B cell (primary cell): ENCODE data around the gene SIT1. TPM values are rescaled to one million over a fixed set of nuclear protein-coding genes. Genes with fewer than 3 reads are reported as not detected.

ENCODE experiments used
- ATAC-seq: fragments of 200-7000 bp; cut with Tn5 transposase; one replicate; pipeline ENCODE4 v1.10.0; 2021; ENCODE audit warnings: low read depth, mild to moderate bottlenecking, moderate number of reproducible peaks, moderate library complexity
- CTCF ChIA-PET: fragments of 350-600 bp; sonication (Branson Sonifier 250); formaldehyde crosslinking; loops from one replicate; lab custom pipeline; 2021; ENCODE audit warnings: antibody characterized with exemption, inconsistent platforms; lab: Charles Lee
- POLR2A ChIA-PET: fragments of 350-600 bp; sonication (Branson Sonifier 250); formaldehyde crosslinking; loops from one replicate; lab custom pipeline; 2021; ENCODE audit warnings: antibody characterized with exemption; lab: Charles Lee
- DNase-seq: peaks from one replicate; pipeline ENCODE4 v3.0.0; 2013
- H2AFZ ChIP-seq: 2 replicates; pipeline ENCODE4 v1.6.1; 2012; ENCODE audit warnings: mild to moderate bottlenecking, low read depth, low read length; ENCODE audit not compliant: insufficient read depth, poor library complexity, severe bottlenecking
- H3K27ac ChIP-seq, 2 donors: 1 replicate in 1 of 2; 2 replicates in 1 of 2; pipeline ENCODE4 v1.5.1; 2012 to 2013; ENCODE audit warnings: low read length in 2 of 2, mild to moderate bottlenecking in 2 of 2, moderate library complexity in 1 of 2
- H3K27me3 ChIP-seq, 4 experiments: fragments of 200-600 bp in 1 of 4; sonication (generic) in 1 of 4; replicated peaks in 1 of 4; 1 replicate in 2 of 4; 2 replicates in 2 of 4; pipeline versions ENCODE4 v1.6.1 to v1.7.0; 2013 to 2016; ENCODE audit warnings: low read length in 3 of 4, mild to moderate bottlenecking in 2 of 4, mixed read lengths in 1 of 4, moderate library complexity in 1 of 4; ENCODE audit not compliant: insufficient read depth in 4 of 4, control insufficient read depth in 3 of 4; ENCODE audit errors: control extremely low read depth in 1 of 4
- H3K36me3 ChIP-seq, 2 experiments: replicated peaks in 1 of 2; 1 replicate in 1 of 2; 2 replicates in 1 of 2; pipeline versions ENCODE4 v1.6.1 to v1.7.1; 2013; ENCODE audit warnings: low read length in 1 of 2; ENCODE audit not compliant: insufficient read depth in 2 of 2, control insufficient read depth in 1 of 2; ENCODE audit errors: control extremely low read depth in 1 of 2, extremely low read depth in 1 of 2
- H3K4me1 ChIP-seq, 2 donors: fragments of 200-600 bp in 1 of 2; sonication (generic) in 1 of 2; 1 replicate in 1 of 2; 2 replicates in 1 of 2; pipeline versions ENCODE4 v1.5.1 to v1.6.1; 2013 to 2017; ENCODE audit warnings: low read length in 2 of 2; ENCODE audit not compliant: control insufficient read depth in 2 of 2, insufficient read depth in 2 of 2
- H3K4me2 ChIP-seq: replicated peaks from 2 replicates; pipeline ENCODE3; 2012; ENCODE audit warnings: mild to moderate bottlenecking, low read depth, low read length; ENCODE audit not compliant: poor library complexity, severe bottlenecking
- H3K4me3 ChIP-seq, 5 experiments: fragments of 200-600 bp in 1 of 5; sonication (generic) in 1 of 5; 1 replicate in 3 of 5; 2 replicates in 2 of 5; pipeline versions ENCODE4 v1.5.1 to v1.7.0; 2011 to 2016; ENCODE audit warnings: low read length in 4 of 5, mild to moderate bottlenecking in 4 of 5, low read depth in 2 of 5, control low read depth in 1 of 5, moderate library complexity in 1 of 5; ENCODE audit not compliant: insufficient read depth in 1 of 5; ENCODE audit errors: control extremely low read depth in 1 of 5, extremely low read depth in 1 of 5
- H3K79me2 ChIP-seq: fragments of 200-600 bp; sonication (generic); one replicate; pipeline ENCODE4 v1.6.0; 2016; ENCODE audit warnings: low read length; ENCODE audit not compliant: control insufficient read depth, insufficient read depth
- H3K9ac ChIP-seq: fragments of 200-600 bp; sonication (generic); 2 replicates; pipeline ENCODE4 v1.6.1; 2017; ENCODE audit warnings: mild to moderate bottlenecking, low read length, moderate library complexity
- H3K9me3 ChIP-seq, 3 donors: one replicate each; pipeline versions ENCODE4 v1.6.1 to v1.7.1; 2013; ENCODE audit warnings: low read length in 2 of 3; ENCODE audit not compliant: control insufficient read depth in 2 of 3, insufficient read depth in 1 of 3; ENCODE audit errors: control extremely low read depth in 1 of 3
- H4K20me1 ChIP-seq: 2 replicates; pipeline ENCODE4 v1.6.0; 2012; ENCODE audit warnings: mild to moderate bottlenecking, low read length; ENCODE audit not compliant: insufficient read depth, control insufficient read depth, poor library complexity, severe bottlenecking
- H3K27ac Mint-ChIP-seq: one replicate; pipeline ENCODE4 v1.8.0; 2021; ENCODE audit warnings: mixed read lengths
- H3K27me3 Mint-ChIP-seq: one replicate; pipeline ENCODE4 v1.8.0; 2021; ENCODE audit warnings: mixed read lengths
- H3K4me1 Mint-ChIP-seq: one replicate; pipeline ENCODE4 v1.8.0; 2021; ENCODE audit warnings: mixed read lengths
- H3K4me3 Mint-ChIP-seq: one replicate; pipeline ENCODE4 v1.8.0; 2021; ENCODE audit warnings: mixed read lengths
- H3K9me3 Mint-ChIP-seq: one replicate; pipeline ENCODE4 v1.8.0; 2022; ENCODE audit warnings: mixed read lengths; ENCODE audit not compliant: insufficient read depth
- EZH2 ChIP-seq: IDR thresholded peaks from 2 replicates; pipeline ENCODE4 v1.6.1; 2012; ENCODE audit warnings: borderline replicate concordance, low read depth, mild to moderate bottlenecking, moderate library complexity, low read length; ENCODE audit not compliant: insufficient read depth, poor library complexity, severe bottlenecking
- WGBS: methylation state at CpG from one replicate; pipeline ENCODE4 v1.1.5; 2013; ENCODE audit warnings: missing lambda C conversion rate; ENCODE audit not compliant: insufficient coverage; 5-methylcytosine and 5-hydroxymethylcytosine counted together
- intact Hi-C: fragments of 100-400 bp; cut with micrococcal nuclease; formaldehyde crosslinking; loops from one replicate; pipeline ENCODE4 v1.10.0; 2022
- polyA plus RNA-seq: library from polyadenylated mRNA; depleted of rRNA; stranded (reverse); fragments of >200 nt; gene quantifications from 2 replicates; pipeline ENCODE4 v1.2.3, GENCODE V29; 2012
- total RNA-seq, 2 donors: library from RNA; stranded (reverse); fragments of 120-200 nt in 1 of 2; gene quantifications; 1 replicate in 1 of 2; 2 replicates in 1 of 2; pipeline versions ENCODE4 v1.2.3 to v1.2.4, GENCODE V29; 2013 to 2022
- TF ChIP-seq, protein P1 (sequence below): fragments of 200-600 bp; IDR thresholded peaks from one replicate; pipeline ENCODE4 v1.8.0; 2022; ENCODE audit warnings: antibody characterized with exemption, mild to moderate bottlenecking

Gene SIT1
- total and polyA plus RNA-seq, 2 donors (not counting 1 experiment from before 2014, with no cell fraction given) = 37.1 to 38.5 TPM

DNA sequence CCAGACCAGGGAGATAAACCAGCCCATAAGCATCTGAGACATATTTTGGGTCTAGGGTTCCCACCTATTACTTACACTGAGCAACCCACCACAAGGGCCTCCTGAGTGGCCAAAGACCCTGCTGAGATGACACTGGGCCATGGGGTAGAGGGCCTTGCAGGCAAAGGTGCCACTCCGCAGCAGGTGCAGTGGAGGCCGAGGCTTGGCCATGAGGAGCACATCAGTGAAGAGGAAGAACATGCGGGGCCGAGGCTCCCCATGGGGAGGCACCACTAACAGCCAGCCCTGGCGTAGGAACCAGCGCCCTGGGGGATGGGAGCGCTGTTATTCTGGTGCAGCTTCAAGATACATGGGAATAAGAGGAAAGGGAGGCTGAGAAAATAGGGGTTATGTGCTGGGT, 11.7 kb upstream of the SIT1 start:
- peak overlapping the region; percentile 27 to 69 for H3K27ac ChIP-seq
- H3K27me3 ChIP-seq = no peaks in the 10 kb centered on the region
- peaks cover 0 to 14% of the 10 kb centered on the region in 2 experiments for H3K36me3 ChIP-seq
- no peaks in the 10 kb centered on the region for H4K20me1 ChIP-seq
- H3K27ac Mint-ChIP-seq = peak overlapping the region; percentile 88
- H2AFZ ChIP-seq = no peak overlapping the region
- TF ChIP-seq EZH2 = no peak
- TF ChIP-seq, protein P1, sequence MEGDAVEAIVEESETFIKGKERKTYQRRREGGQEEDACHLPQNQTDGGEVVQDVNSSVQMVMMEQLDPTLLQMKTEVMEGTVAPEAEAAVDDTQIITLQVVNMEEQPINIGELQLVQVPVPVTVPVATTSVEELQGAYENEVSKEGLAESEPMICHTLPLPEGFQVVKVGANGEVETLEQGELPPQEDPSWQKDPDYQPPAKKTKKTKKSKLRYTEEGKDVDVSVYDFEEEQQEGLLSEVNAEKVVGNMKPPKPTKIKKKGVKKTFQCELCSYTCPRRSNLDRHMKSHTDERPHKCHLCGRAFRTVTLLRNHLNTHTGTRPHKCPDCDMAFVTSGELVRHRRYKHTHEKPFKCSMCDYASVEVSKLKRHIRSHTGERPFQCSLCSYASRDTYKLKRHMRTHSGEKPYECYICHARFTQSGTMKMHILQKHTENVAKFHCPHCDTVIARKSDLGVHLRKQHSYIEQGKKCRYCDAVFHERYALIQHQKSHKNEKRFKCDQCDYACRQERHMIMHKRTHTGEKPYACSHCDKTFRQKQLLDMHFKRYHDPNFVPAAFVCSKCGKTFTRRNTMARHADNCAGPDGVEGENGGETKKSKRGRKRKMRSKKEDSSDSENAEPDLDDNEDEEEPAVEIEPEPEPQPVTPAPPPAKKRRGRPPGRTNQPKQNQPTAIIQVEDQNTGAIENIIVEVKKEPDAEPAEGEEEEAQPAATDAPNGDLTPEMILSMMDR = no peak
- H3K27me3 Mint-ChIP-seq = no peaks in the 10 kb centered on the region
- no peak for ATAC-seq
- H3K4me1 Mint-ChIP-seq = peaks cover 76% of the 10 kb centered on the region
- peaks cover 22% of the 10 kb centered on the region for H3K79me2 ChIP-seq
- WGBS = 78% methylated on average over 7 of the region's 7 CpGs
- no peak for DNase-seq
- H3K4me3 Mint-ChIP-seq = no peak overlapping the region
- H3K9me3 ChIP-seq = peaks cover 0 to 3% (median 0%) of the 10 kb centered on the region in 3 donors
- intact Hi-C loops = no loop called here
- no peaks in the 10 kb centered on the region for H3K9me3 Mint-ChIP-seq
- H3K4me1 ChIP-seq = peaks cover 48 to 75% of the 10 kb centered on the region in 2 donors
- ChIA-PET POLR2A (interaction anchor here (0.9 kb wide), 1 partner anchor 28 kb away, joined by 3 read pairs; no protein-coding TSS in a partner anchor), CTCF (interaction anchor here (1.3 to 15.0 kb wide), 7 partner anchors 11 to 220 kb away, joined by 3 to 268 read pairs (median 6); partner anchors contain the start of genes CA9, CD72 and SIT1)
- peak overlapping the region; percentile 47 for H3K4me2 ChIP-seq
- H3K9ac ChIP-seq = no peak overlapping the region
- no peak overlapping the region for H3K4me3 ChIP-seq

DNA sequence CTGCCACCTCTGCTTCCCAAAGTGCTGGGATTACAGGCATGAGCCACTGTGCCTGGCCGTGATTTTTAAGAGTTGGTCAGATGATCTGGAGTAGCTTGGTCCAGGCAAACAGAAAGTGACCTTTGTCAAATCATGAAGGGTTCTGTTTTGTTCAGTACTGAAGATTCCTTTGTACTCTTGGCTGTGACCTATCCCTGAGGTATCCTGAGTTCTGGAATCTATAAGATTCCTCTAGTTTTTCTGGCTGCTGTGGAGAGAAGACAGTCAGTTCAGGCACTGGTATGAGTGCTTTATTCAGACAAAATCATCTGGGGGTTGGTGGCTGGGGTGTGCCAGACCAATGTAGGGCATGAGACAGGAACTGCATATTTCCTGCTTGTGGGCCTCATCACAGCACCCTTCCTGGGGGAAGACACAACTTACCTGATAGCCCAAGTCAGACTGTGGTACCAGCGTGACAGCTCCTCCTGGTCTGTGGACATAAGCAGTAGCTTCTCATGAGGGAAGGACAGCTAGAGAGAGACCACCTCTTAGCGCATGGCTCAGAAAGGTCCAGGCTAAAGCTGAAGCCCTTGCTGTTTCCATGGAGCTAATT, 11.1 kb upstream of the SIT1 start:
- Histone ChIP-seq H4K20me1 (no peaks in the 10 kb centered on the region), H3K27ac (peak overlapping the region; percentile 19 to 69), H3K9me3 (peaks cover 0 to 3% (median 0%) of the 10 kb centered on the region in 3 donors), H3K4me1 (peaks cover 53 to 79% of the 10 kb centered on the region in 2 donors), H3K4me2 (peak overlapping the region; percentile 47), H2AFZ (no peak overlapping the region), H3K79me2 (peaks cover 22% of the 10 kb centered on the region), H3K27me3 (no peaks in the 10 kb centered on the region), H3K9ac (no peak overlapping the region), H3K4me3 (no peak overlapping the region), H3K36me3 (peaks cover 0 to 14% of the 10 kb centered on the region in 2 experiments)
- Mint-ChIP-seq H3K27me3 (no peaks in the 10 kb centered on the region), H3K9me3 (no peaks in the 10 kb centered on the region), H3K4me3 (peak overlapping the region; percentile 48), H3K4me1 (peaks cover 78% of the 10 kb centered on the region), H3K27ac (peak overlapping the region; percentile 88)
- no peak for TF ChIP-seq EZH2
- TF ChIP-seq, protein P1 = no peak
- intact Hi-C loops = no loop called here
- 68% methylated on average over 3 of the region's 3 CpGs for WGBS
- ATAC-seq = no peak
- POLR2A ChIA-PET = interaction anchor here (2.0 kb wide), 1 partner anchor 26 kb away, joined by 8 read pairs; no protein-coding TSS in a partner anchor
- CTCF ChIA-PET = interaction anchor here (0.9 to 15.0 kb wide), 13 partner anchors 12 to 220 kb away, joined by 3 to 268 read pairs (median 5); partner anchors contain the start of genes CA9, CD72 and SIT1
- DNase-seq = no peak
